Stimulated activated CD4-positive, alpha-beta T cell treated with anti-CD3 and anti-CD28 coated beads, Interleukin-4, amount 100 ng/mL, for 24 hours (primary cell): ENCODE measurements around the gene ZMYND8.

Source experiments
- DNase-seq: peaks from one replicate; pipeline ENCODE4 v3.0.0-alpha.2; 2020

ZMYND8 gene

GRCh38 chr20:47353692-47354463, 2.6 kb downstream of the ZMYND8 start:
- no peak for DNase-seq

DNA sequence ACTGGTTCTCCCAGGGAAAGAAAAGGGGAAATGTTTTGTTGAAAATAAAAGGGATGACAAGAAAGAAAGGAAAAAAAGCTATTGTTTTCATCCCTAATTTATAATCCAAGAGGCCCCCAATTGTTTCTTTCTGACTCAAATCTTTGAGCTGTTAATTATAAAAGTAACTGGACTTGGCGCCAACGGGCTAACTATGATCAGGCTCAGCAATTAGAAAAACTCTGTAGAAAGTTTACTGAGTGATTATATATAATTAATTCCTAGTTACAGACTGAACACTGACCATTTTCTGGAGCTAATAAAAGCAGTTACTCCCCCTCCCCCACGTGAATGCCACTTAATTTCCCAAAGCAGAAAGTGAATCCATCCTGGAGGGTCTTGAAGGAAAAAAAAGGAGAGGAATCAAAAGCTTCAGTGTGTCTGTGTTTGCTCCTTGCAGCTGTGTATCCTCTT, 3.2 kb downstream of the ZMYND8 start:
- DNase-seq = no peak

- no peak for DNase-seq
Observed at GRCh38 chr20:47352332-47353238, 3.9 kb downstream of the ZMYND8 start.

- DNase-seq = no peak
Observed at GRCh38 chr20:47351643-47352331, 4.7 kb downstream of the ZMYND8 start.

DNA sequence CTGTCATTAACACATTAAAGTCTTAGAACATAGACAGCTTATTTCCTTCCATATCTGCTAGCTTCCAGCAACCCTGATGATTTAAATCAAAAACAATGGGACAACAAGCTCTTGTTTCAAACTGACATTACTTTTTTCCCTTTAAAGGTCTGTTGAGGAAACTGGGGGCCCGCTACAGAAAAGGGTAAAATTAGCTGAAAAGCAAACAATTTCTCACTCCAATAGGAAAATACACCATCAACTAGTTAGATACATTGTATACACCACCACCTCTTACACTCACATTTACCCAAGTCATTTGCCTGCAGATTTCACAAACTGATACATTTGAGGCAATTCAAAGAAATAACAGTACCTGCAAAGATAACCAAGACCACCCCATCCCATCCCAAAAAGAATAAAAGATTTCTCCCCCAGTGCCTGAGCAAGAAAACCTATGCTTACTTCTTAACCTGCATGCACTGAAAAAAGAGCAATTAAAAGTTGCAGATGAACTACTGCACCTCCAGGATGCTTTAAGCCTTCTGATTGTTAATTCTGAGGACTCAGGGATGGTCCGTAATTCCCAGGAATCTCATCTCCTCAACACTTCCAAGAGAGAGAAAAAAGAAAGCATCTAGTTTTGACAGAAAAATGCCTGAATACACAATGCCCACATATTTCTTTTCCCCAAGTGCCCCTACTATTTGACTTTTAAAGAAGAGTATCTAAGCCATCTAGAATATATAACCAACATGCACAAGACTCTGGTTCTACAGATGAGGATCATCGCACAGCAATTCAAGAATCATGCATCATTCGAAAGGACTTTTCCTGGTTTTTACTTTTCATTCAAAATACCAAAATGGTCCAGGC, 5.6 kb downstream of the ZMYND8 start:
- no peak for DNase-seq

- no peak for DNase-seq
Observed at GRCh38 chr20:47350181-47350550, 6.3 kb downstream of the ZMYND8 start.

DNA sequence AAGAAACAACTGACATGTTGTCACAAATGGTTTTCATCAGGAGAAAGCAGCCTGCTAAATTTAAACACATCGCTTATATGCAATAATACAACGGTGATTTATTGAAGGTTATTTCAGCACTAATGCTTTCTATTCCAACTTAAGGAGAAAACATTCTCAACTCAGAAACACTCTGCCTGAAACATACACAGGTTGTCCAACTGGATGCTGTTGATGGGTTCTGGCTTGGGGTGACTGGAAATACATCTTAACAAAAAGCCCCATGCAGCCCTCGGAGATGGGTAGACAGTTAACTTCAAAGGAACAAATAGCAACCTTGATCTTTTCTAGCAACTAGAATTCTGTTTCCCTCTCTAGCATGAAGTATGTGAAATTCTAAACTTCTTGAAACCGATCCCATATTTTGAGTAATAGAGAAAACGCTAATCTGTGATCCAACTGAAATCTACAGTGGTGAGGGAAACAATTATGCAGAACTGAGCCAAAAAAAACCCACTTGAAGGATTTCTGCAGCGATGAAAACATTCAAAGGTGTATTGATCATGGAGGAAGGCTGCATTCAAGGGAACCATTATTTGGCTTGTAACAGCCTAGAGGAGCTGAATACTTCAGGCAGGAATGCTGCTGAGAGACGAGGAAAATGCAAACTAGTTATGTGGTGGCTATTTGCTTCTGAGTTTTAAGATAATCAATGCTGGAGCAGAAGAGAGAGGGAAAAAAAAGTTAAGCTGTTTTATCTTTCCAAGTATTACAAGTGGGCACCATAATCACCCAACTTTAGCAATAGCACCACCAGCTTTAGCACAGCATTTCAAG, 6.9 kb downstream of the ZMYND8 start:
- DNase-seq = no peak

DNA sequence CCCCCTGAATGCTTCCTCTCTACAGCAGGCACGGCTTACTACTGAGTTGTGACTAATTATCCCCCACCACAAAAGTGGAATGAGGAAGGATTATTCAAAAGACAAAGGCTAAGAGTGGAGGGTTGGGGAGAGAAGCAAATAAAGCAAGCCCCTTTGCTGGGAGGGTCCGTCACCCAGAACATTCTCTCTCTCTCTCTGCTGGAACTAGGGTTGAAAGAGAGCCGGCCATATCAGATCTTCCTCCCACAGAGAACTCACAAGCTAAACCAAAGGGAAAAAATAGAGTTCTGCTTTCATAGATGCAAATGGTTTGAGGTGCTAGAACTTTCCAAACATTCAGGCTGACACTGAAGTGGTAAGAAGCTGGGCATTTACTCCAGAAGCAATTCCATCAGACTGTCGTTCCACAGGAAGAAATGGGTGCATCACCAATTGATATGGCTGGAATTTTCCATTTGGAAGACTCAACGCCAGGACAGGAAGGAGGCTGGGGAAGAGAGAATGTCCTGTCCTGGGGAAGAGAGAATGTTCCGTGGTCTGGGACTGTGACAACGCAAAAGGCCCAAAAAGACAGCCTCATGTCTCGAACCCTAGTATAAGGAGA, 7.9 kb downstream of the ZMYND8 start:
- no peak for DNase-seq

GRCh38 chr20:47347661-47348435, 8.7 kb downstream of the ZMYND8 start:
- DNase-seq = no peak

DNA sequence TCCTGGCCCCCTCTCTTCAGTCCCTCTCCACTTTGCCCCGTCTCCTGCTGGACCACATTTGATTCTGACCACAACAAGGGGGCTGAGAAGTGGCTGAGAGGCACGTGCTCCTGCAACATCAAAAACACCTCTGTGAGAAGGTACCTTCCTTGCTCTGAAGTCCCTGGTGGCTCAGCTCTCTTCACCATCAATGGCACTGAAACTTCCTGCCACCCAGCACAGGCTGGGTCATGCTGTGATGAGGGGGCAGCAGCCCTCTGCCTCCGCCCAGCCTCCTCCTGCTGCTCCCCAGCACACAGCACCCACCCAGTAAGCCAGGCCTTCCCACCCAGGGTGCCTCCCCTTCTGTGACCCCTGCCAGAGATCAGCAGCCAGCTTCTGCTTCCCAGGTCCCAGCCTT, 10.3 kb downstream of the ZMYND8 start:
- no peak for DNase-seq

DNA sequence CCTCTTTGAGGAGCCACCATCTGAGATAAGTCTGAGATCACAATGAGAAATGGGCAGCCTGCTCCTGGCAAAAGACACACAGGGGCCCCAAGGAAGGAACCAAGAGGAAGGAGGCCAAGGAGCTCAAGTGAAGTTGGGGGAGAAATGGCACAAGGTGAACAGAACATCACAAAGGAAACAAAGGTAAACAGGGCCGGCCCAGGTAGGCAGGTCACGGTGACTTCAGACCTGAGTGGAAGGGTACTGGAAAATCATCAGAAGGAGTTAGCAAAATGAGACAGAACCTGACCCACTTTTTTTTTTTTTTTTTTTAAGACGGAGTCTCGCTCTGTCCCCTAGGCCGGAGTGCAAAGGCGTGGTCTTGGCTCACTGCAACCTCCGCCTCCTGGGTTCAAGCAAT, 11.3 kb downstream of the ZMYND8 start:
- no peak for DNase-seq

DNA sequence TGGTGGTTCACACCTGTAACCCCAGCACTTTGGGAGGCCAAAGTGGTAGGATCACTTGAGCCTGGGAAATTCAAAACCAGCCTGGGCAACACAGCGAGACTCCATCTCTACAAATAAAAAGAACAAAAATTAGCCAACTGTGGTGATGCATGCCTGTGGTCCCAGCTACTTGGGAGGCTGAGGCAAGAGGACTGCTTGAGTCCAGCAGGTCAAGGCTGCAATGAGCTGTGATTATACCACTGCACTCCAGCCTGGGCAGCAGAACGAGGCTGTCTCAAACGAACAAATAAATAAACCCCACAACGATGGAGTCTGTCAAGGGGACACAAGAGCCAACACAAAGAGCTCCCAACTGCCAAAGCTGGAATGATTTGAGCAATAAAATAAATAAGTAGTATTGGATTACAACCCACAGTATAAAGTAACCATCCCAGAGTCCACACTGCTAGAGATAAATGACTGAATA, 13.5 kb downstream of the ZMYND8 start:
- DNase-seq = no peak

- DNase-seq = no peak
Observed at GRCh38 chr20:47338131-47338628, 18.3 kb downstream of the ZMYND8 start.

GRCh38 chr20:47337413-47337812, 19.1 kb downstream of the ZMYND8 start:
- DNase-seq = no peak

GRCh38 chr20:47336129-47336754, 20.3 kb downstream of the ZMYND8 start:
- DNase-seq = no peak

DNA sequence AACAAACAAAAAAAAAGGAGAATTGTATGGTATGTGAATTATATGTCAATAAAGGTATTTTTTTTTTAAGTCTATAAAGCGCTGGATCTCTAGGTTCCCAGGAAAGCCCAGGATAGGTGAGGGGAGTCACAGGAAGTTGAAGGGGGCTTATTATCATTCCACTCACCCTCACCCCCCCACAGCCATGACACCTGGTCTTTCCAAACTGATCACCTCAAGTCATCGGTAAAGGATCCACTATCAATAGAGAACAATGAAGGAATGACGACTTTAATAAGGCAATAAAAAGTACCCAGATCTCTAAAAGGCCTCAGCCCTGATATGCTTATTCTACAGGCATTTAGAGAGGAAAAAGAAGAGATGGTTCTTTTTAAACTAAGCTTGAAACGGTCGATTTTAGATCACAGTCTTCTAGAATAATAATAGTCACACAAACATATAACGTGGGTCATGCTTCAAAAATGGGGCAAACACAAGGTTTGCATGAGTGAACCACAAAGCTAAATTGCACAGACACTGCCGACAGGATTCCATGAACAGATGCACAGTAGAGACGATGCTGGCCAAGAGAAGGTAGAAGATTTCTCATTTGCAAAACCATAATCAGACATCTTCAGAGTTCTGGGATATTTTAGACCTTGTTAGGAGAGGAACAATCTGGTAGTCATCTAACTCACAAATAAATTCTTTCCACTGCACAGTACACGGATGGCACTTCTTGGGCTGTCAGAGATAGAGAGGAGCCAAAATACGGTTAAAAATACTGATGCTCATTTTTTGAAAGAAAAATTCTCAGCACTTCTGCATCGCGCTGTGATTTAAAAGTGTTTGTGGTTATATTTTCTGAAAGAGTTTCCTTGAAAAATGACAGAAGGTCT, 21.0 kb downstream of the ZMYND8 start:
- no peak for DNase-seq

DNA sequence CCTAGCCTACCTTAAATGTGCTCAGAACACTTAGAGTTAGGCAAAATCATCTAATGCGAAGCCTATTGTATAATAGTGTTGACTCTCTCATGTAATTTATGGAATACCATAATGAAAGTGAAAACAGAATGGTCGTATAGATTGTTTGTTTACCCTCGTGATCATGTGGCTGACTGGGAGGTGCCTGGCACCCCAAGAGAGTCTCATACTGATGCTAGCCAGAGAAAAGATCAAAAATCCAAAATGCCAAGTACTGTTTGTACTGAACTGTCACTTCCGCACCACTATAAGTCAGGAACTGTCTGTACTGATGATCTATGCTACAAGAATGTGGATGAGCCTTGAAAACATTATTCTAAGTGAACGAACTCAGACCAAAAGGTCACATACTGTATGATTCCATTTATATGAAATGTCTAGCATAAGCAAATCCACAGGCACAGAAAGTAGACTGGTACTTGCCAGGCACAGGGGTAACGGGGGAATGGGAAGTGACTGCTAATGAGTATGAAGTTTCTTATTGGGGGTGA, 22.4 kb downstream of the ZMYND8 start:
- no peak for DNase-seq
